Measurements from ENCODE around the gene SPACA6.
"Not testable (repeated sequence)": the region's sequence is repeated elsewhere in the genome, so short reads cannot be mapped to it uniquely, and the experiment has no call there.

Gene SPACA6

DNA sequence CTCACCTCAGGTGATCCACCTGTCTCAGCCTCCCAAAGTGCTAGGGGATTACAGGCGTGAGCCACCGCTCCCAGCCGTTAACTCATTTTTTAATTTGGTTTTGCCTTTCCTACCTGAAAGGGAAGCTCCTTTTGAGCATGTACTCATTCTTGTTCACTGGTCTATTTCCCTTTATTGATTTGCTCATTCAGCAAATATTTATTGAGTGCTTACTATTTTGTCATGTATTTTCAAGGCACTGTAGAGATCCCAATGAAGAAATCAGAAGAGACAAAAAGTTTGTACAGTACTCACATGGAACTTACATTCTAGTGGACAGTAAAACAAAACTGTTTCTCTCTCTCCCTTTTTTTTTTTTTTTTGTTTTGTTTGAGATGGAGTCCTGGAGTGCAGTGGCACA, 13.8 kb downstream of the SPACA6 start:
- DNase-seq: no peak

DNA sequence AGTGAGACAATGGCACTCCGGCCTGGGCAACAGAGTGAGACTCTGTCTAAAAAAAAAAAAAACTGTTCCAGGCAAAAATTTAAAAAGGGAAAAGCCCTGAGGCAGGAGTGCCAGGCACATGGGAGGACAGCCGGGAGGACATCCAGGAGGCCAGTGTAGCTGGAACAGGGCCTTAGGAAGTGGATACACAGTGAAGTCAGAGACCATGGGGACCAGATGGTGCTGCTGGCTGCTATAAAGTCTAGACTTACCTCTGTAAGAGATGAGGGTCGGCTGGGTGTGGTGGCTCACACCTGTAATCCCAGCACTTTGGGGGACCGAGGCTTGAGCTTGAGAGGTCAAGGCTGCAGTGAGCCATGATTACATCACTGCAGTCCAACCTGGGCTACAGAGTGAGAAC, 15.7 kb downstream of the SPACA6 start:
- DNase-seq: no peak

DNA sequence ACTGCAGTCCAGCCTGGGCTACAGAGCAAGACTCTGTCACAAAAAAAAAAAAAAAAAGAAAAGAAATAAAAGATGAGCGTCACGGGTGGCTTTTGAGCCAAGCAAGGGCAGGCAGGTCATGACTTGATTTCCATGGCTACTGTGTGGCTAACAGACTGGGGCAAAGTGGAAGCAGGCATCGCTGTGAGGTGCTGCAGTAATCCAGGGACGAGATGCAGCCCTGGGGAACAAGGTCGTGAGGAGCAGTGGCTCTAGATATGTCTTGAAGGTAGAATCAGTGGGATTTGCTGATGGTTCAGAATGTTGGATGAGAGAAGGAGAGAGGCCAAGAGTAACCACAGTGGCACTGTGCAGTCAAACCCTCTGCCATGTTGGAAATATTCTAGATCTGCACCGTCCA, 16.4 kb downstream of the SPACA6 start:
- DNase-seq: no peak

DNA sequence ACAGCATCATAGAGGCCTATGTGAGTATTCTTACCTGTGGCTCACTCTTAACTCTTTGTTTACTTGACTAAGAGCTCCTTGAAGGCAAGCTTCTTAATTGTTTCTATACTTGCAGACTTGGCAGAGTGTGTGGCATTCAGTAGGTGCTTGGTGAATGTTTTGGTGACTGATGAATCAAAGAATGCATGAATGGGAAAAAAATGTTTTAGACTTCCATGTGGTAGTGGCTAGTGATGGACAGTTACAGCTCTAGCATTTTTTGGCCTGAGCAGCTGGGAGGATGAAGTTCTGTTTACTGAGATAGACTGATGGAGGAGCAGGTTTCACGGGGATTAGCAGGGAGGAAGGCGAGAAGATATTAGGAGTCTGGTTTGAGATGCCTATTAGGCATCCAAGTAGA, 17.0 kb downstream of the SPACA6 start:
- DNase-seq: no peak

DNA sequence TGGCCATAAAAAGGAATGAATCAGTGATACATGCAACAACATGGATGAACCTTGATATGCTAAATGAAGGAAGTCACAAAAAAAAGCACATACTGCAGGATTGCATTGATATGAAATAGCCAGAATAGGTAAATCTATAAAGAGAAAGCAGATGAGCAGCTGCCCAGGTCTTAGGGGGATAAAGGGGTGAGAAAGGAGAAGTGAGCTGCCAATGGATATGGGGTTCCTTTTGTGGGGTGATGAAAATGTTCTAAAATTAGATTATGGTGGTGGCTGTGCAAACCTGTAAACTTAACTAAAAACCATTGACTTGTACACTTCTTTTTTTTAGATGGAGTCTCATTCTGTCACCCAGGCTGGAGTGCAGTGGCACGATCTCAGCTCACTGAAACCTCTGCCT, 18.6 kb downstream of the SPACA6 start:
- DNase-seq: no peak

DNA sequence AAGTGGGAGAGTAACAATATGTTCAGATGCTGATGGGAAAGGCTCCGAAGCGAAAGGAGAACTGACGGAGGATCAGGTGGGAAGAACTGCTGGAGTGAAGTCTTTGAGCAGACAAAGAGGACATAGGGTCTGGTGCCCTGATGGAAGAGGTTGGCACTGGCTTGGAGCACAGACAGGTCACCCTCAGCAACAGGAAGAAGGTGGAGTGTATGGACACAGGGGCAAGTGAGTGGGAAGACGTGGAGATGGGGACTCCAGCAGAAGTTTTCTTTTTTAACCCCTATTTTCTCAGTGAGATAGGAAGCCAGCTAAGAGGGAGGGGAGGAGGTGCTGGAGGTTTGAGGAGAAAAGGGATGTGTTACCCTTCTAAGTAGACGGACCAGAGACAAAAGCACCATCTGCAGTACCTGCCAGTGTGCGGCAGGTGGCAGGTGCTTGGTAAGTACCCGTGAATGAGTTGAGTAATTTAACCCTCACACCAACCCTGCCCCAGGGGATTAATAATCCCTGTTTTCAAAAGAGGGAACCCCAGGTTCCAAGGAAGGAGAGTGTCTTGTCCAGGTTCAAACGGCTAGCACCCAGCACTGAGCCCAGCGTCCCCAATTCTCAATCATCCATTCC, 19.4 kb downstream of the SPACA6 start:
- no peak for DNase-seq

DNA sequence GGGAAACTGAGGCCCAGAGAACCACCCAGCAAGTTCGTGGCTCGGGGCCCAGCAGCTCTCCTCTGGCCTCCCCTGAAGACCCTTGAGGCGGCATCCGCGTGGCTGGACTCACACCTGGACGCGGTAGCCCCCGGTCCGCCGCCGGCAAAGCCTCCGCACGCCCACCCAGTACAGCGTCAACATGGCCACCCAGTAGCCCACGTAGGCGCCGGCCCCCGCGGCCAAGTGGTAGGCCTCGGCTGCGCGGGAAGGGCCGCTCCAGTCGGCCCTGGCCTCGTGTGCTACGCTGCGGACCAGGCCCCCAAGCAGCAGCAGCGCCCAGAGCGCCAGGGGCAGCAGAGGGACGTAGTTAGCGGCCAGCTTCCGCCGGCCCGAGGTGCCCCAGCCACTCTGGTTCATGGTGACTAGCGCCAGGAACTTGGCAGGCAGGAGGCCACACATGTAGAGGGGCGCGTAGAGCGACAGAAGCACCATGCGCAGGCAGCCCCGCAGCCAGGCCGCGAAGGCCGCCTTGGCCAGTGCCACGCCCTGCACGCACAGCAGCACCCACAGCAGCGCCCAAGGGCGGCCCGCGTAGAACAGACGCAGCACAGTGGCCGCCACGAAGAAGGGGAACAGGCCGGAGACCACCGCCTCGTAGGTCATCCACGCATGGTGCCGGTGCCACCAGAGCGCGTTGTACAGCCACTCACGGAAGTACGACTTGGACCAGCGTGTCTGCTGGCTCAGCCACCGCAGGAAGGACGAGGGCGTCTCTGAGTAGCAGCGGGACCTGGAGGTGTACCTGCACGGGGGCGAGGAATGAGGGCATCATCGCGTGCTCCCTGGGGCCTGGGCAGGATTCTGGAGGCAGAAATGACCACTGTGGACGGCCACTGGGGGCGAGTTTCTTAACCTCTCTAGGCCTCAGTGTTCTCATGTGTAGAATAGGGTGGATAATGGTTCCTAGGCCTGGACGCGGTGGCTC, 20.5 kb downstream of the SPACA6 start:
- DNase-seq: no peak

DNA sequence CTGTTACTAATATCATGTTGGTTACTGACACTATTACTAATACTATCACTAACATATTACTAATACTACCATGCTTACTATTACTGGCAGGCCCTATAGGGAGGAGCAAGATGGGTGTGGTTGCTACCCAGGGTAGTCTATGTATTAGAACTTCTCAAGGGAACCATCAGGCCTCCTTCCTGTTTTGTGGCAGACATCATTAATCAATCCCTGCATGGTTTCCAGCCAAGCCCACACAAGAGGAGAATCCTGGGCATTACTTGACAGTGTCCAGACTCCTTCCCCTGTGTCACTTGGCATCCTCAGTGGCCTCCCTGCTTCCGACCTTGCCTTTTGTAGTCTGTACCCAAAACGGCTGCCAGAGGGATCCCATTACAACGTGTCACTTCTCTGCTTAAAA, 21.7 kb downstream of the SPACA6 start:
- no peak for DNase-seq

DNA sequence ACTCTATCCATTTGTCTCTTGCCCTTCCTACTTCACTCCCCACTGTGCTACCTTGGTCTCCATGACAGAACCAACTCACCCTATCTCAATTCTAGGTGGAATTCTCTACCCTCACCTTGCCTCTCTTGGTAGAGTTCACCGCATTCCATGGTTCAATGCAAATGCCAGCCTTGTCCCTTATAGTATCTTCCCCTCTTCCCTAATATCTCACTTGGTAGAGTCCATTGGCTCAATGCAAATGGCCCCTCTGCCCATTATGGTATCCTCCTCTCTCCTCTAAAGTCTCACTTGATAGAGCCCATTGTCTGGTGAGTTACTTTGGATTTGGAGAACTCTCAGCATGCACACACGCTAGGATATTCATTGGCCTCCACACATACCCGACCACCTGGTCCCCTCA, 22.7 kb downstream of the SPACA6 start:
- no peak for DNase-seq

DNA sequence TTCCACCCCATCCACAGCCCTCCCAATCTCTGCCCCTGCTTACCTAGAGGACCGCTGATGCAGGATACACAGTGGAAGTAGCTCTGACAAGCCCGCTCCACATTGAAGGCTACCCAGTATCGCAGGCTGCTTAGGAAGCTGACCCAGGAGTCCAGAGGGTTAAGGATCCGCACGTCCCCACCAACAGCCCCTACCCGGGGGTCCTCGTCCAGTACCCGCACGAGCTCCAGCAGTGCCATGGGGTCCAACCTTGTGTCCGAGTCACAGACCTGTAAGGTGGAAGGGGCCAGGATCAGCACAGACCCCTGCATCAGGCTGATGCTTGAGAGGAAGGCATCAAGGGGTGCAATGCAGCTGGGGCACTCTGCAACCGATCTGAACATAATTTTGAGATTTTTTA, 23.8 kb downstream of the SPACA6 start:
- no peak for DNase-seq

DNA sequence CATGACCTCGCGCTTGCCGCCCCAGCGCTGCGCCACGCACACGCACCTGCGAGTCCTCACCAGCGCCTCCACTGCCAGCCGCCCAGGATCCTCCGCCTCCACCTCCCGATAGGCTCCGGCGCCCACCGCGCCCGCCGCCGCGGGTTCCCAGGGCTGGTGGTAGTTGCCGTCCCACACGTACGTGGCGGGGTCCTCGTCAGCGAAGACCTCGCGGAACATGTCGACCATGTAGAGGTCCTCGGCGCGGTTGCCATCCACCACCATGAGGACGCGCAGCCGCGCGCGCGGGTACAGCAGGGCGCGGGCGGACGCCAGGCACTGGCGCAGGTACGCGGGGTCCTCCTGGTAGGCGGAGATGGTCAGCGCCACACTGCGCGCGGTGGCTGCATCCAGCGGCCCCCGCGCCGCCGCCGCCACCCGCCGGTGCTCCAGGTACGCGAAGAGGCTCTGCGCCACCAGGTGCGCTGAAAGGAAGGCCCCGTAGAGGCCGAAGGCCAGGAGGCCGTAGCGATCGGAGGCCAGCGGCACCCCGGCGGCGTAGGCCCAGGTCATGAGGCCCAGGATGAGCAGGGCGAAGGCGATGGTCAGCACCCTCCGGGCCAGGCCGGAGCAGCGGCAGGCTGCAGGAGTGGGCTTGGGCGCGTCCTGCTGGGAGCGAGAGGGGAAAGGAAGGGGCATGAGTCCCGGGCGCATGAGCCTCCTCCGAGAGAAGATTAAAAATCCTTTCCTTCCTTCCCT, 26.3 kb downstream of the SPACA6 start:
- no peak for DNase-seq

DNA sequence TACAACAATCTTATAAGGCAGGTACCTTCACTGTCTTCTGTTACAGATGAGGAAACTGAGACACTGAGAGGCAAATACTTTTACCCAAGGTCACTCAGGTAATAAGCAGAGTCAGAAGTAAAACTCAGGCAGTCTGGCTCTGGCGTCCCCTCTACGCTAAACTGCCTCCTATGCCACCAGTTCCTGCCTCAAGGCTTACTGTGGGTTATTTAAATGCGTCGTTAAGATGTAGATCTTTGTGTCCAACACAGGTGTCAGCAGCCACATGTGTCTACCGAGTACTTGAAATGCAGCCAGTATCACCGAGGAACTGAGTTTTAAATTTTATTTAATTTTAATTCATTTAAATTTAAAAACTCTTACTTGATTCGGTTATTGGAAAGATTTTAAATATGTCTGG, 28.8 kb downstream of the SPACA6 start:
- no peak for DNase-seq

DNA sequence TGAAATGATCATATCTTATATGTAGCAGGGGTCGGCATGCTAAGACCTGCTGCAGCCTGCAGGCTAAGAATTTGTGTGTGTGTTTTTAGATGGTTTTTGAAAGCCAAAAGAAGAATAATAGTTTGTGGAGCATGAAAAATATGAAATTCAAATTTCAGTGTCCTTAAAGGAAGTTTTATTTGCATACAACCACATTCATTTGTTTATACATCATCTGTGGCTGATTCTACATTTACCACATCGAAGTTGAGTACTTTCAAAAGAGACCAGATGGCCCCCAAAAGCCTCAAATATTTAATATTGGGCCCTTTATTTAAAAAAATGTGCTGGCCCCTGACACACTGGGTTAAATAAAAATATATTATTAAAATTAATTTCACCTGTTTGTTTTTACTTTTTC, 29.4 kb downstream of the SPACA6 start:
- DNase-seq: no peak

DNA sequence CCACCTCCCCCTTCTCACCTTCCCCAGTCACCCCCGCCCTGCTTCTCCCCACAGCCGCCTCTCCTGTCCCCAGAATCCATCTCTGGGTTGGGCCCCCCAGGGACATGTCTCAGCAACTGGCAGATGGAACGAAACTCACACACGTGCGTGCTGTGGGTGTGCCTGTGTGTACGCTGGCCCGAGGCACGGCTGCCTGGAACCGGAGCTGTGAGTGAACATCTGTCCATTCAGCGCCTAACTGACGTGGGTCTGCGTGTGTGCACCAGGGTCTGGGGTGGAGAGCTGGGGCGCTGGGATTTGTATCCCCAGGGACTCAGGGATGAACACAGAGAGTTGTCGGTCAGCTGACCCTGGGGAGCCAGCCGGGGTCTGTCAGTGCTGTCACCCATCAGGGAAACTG, 31.4 kb downstream of the SPACA6 start:
- no peak for DNase-seq

DNA sequence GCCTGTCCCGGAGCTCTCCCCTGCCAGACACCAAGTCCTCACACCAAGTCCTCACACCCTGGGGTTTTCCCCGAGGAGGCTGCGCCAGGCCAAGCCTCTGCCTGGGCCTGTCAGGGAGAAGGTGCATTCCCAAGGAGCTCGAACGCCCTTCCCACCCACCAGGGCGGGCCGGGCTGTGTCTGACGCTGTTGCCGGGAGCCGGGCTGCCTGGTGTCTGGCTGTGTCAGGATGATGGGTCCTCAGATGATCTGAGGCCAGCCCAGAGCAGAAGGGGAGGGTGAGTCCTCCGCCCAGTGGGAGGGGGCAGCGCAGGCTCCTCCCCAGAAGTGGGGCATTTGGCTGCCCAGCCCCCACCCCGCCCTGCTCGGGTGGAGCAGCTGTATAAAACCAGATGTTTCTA, 32.9 kb downstream of the SPACA6 start:
- no peak for DNase-seq

DNA sequence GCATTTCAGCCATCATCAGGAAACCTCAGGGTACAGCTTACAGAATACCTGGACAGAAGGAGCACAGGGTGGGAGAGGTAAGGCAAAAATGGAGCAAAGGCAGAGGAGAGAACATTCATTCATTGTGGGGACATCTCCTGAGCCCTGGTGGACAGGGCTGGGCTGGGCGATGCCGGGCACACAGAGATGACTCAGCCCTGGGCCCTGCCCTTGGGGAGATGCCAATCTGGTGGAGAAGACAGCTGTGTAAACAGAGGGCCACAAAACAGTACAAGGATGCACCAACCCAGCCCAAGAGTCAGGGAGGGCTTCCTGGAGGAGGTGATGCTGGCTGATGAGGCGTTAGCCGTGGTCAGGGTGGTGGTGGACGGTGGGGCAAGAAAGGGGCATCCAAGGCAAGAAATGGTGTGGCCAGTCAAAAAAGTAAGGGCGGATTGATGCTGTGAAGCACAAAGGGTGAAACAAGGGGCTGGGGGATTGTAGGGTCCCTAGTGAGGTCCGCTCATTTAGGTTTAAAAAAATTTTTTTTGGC, 34.3 kb downstream of the SPACA6 start:
- DNase-seq: no peak

DNA sequence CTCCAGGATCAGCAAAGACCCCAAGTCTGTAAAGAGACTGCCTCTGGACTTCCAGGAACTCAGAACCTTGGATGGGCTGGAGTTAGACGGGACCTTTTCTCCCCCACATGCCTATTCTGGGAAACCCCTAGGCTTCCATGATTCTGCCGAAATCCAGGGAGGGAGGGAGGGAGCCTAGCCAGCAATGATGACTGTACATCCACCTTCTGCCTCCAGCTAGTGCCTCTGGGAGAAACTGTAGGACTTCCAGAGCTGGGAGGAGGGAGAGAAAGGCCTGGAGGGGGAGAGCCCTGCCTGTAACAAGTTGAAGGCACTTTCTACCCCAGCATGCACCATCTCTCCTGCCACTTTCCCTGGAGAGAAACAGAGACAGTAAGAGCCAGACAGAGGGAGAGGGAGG, 36.7 kb downstream of the SPACA6 start:
- no peak for DNase-seq

DNA sequence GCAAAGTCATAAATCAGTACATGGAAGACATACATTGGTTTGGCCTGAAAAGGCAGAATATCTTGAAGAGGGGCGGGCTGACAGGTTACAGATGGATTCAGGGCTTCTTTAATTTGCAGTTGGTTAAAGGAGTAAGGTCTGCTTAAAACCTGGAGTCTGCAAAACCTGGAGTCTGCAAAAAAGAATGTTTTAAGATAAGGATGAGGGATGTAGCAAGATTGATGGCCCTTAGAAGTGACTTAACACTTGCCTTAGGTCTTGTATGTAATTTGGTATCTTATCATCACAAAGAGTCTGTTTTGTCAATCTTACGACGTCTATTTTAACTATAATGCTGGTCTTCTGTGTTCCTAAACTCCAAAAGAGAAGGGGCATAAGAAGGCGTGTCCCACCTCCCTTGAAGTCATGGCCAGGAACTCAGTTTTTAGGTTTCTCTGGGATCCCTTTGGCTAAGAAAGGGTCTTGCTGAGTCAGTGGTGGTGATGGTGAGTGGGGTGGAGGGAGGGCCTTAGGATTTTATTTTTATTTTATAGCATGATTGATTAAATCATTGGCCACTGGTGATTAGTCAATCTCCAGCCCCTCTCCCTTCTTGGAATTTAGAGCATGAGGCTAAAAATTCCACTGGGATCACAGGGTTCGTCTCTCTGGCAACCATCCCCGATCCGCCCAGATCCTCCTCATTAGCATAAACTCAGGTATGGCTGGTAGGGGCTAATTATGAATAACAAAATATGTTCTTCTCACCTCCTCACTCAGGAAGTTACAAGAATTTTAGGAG, 40.8 kb downstream of the SPACA6 start:
- DNase-seq: no peak

DNA sequence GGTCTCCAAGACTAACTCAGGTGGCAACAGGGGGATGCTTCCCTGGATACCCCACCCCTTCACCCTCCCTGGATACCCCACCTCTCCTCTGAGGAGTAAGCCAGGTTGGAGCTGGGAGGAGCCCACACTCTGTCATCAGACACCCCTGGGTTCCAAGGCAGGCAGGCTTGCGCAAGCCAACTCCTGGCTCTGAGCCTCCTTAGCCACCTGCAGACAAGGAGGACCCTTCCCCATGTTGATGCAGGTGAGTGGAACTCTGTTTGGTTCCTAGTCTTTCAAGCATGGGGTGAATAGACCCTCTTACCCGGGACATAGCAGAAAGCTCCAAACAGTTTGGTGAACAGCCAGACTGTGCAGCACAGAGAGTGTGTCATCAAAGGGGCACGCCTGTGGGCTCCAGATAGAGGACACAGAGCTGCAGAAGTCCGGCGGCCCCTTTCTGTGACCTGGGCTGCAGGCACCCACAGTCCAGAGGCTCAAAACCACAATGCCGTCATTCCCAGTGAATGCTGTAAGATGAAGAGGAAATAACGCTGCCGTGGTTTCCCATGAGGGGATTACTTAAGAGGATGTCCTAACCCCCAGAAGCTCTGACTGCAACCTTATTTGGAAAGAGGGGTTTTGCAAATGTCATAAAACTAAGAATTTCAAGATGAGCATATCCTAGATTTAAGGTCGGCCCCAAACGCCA, 42.8 kb downstream of the SPACA6 start:
- no peak for DNase-seq

DNA sequence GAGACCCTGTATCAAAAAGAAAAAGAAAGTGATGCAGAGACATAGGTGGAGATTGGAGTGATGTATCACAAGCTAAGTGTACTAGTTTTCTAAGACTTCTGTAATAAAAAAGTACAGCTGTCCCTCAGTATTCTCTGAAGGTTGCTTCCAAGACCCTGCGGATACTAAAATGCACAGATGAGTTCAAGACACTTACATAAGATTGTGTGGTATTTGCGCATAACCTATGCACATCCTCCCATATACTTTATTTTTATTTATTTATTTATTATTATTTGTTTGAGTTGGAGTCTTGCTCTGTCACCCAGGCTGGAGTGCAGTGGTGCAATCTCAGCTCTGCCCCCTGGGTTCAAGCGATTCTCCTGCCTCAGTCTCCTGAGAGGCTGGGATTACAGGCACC, 44.3 kb downstream of the SPACA6 start:
- no peak for DNase-seq

DNA sequence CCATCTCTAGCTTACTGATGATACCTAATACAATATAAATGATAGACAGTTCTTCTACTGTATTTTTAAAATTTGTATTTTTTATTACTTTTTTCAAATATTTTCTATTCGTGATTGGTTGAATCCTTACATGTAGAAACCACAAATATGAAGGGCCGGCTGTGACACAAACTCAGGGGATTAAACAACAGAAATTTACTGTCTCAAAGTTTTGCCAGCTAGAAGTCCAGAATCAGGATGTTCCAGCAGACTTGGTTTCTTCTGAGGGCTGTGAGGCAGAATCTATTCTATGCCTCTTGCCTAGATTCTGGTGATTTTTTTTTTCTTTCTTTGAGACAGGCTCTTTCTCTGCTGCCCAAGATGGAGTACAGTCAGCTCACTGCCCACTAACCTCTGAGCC, 44.8 kb downstream of the SPACA6 start:
- no peak for DNase-seq

DNA sequence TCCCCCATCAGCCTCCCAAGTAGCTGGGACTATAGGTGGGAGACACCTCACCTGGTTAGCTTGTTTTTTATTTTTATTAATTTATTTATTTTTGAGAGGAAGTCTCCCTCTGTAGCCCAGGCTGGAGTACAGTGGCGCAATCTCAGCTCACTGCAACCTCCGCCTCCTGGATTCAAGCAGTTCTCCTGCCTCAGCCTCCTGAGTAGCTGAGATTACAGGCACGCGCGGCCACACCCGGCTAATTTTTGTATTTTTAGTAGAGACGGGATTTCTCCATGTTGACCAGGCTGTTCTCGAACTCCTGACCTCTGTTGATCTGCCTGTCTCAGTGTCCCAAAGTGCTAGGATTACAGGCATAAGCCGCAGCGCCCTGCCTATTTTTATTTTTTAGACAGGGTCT, 45.4 kb downstream of the SPACA6 start:
- DNase-seq: not testable (repeated sequence)

Measured in NCI-H345 (cell line).